Jurkat, Clone E6-1 (cell line): Measurements from ENCODE around the gene LINGO3.

Source experiments
- DNase-seq: peaks from one replicate; pipeline ENCODE4 v3.0.0-alpha.2; 2011; ENCODE audit warnings: low read depth, low spot score
- H3K4me3 ChIP-seq: 2 replicates; pipeline ENCODE4 v1.5.1; 2011; ENCODE audit warnings: mild to moderate bottlenecking, low read length, control low read depth, moderate library complexity

LINGO3 gene

DNA sequence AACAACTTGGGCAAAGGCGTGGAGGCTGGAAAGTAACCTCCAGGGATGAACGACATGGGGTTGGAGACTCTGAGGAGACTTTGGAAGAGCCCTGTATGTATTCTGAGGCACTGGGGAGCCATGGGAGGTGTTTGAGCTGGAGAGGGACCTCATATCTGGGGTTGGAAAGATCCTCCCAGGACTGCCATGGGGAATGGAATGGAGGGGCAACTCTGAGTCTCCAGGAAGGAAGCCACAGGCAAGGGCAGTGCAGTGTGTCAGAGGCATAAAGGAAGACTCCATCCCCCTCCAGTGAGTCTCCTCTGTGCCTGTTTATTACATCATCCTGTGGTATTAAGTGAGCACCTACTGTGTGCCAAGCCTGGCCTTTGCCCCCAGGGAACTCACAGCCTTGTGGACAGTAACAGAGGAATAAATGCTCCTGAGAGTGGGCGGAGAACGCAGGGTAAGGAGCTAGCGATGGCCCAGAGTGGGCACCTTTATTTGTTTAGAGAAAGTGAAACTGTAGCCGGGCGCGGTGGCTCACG, 33.7 kb downstream of the LINGO3 start:
- H3K4me3 ChIP-seq: peak overlapping the region; percentile 16
- DNase-seq: no peak

DNA sequence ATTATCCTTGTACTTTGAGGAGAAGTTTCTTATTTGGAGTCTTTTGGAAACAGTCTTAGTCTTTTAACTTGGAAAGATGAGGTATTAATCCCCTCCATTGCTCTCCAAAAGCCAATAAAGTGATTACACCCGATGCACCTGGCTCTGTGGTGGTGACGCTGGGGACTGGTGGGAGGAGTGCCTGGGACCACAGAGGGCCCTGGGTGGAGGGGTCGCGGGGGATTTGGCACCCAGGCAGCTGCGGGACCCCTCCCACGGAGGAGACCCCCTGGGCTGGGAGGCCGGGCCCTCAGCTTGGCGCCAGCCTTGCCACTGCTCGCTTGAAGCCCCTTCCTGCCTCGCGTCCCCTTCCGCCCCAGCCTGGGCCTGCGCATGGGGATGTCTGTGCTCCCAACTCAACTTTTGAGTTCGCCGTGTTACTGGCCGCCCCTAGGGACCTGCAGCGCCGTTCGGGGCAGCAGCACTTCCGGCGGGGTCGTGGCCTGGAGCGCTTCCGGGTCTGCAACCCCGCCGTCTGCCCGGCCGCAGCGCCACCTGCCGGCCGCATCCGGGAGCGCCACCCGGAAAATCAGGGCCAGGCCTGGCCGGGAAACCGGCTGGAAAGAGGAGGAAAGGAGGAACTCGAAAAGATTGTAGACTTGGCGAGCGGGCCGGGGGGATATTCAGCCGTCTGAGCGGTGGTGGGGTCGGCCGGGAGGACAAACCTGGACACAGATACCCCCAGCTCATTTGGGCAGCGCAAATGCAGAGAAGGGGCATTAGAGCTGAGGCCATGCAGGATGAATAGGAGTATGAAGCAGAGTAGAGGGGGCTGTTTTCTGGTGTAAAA, 34.4 kb downstream of the LINGO3 start:
- H3K4me3 ChIP-seq: peak overlapping the region; percentile 44
- DNase-seq: peak; percentile 89

- no peak for DNase-seq
- H3K4me3 ChIP-seq: peak overlapping the region; percentile 91
Observed at GRCh38 chr19:2271234-2272103, 36.5 kb downstream of the LINGO3 start.

DNA sequence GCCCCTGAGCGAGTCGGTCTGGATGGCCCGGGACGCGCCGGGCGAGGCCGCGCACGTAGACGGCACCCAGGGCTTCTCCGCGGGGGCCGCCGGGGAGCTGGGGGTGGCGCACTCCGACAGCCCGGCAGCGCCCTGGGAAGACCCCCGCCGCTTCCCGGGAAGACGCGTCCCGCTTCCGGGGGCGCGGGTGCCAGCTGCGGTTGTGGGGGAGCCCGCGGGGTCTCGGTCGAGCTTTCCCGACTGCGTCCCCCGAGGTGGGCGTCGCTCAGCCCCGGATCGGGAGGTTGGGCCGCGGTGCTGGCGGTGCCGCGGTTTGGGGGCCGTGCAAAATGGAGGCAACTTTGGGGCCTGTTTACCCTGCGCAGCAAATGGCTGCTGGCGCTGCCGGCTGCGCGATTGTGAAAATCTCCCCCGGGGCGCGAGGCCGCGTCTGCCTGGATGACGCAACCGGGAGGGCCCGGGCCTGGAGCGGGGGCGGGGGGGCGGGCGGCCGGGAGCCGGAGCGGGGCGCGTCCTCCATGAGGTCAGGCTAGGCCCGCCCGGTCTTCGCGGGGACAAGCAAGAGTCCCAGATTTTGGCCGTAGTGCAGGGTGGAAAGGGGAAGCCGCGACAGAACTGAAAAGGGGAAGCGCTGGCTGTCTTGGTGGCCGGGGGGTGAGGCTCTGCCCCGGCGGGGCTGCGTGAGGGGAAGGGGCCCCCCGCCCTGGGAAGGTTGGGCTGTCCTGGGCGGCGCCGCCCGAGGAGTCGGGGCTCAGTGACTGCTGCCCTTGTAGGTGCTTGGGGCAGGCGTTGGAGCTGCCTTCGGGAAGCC, 37.3 kb downstream of the LINGO3 start:
- DNase-seq: no peak
- H3K4me3 ChIP-seq: peak overlapping the region; percentile 91

DNA sequence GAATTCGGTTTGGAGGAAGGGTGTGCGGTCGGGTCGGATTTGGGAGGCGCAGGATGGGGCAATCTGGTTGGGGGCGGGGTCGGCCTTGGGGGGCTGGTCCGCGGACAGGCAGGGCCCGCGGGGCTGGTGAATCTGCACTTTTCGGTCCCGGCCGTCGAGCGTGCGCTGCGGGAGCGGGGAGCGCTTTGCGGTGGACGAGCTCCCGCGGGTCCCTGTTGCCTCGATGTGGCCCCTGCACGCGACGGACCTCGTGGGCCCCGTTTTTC, 37.9 kb downstream of the LINGO3 start:
- no peak for DNase-seq
- H3K4me3 ChIP-seq: peak overlapping the region; percentile 91

- peak; percentile 91 for DNase-seq
- H3K4me3 ChIP-seq: peak overlapping the region; percentile 91
Observed at GRCh38 chr19:2269244-2270156, 38.5 kb downstream of the LINGO3 start.

DNA sequence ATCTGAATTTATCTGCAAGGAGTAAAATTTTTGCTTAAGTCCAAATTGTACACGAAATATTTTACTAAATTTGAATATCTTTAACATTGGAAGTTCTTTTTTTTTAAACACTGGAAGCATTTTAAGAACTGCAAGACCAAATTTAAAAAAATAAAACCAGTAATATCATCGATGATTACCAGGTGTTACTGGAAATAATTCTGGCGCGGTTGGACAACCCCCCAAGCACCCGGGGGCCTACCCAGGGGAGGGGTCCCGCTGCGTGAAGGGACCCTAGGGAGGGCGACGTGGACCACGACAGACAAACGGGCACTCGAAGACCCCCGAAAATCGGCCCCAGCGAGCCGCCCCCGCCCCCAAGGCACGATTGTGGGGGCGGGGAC, 39.1 kb downstream of the LINGO3 start:
- peak overlapping the region; percentile 63 for H3K4me3 ChIP-seq
- DNase-seq: no peak

GRCh38 chr19:2268480-2268830, 39.5 kb downstream of the LINGO3 start:
- H3K4me3 ChIP-seq: peak overlapping the region; percentile 63
- no peak for DNase-seq

DNA sequence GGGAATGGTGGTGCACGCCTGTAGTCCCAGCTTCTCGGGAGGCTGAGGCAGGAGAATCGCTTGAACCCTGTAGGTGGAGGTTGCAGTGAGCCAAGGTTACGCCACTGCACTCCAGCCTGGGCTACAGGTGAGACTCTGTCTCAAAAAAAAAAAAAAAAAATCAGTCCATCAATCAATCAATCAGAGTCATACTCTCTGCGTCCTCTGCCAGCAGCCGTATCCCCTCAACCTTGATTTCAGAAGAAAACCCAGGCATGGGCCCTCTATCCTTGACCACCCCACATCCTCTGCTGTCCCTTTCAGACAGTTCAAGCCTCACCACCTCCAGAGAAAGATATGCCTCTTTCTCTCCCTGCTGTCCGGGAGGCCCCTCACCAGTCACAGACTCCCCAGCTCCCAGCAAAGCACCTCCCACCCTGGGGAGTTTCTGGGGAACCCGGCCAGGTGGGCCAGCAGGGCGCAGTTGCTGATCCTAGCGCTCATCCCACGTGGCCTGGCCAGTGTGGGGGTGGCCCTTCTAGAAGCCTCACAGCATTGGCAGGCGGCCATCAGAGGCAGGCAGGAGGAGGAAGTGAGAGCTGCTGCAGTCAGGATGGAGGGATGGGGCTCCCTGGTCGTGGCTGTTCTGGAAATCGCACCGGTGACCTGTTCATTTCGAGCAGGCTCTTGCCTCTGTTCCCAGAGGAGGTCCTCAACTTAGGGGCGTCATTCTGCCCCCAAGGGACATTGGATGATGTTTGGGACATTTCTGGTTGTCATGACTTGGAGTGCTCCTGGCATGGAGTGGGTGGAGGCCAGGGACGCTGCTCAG, 41.6 kb downstream of the LINGO3 start:
- no peak overlapping the region for H3K4me3 ChIP-seq
- DNase-seq: no peak

DNA sequence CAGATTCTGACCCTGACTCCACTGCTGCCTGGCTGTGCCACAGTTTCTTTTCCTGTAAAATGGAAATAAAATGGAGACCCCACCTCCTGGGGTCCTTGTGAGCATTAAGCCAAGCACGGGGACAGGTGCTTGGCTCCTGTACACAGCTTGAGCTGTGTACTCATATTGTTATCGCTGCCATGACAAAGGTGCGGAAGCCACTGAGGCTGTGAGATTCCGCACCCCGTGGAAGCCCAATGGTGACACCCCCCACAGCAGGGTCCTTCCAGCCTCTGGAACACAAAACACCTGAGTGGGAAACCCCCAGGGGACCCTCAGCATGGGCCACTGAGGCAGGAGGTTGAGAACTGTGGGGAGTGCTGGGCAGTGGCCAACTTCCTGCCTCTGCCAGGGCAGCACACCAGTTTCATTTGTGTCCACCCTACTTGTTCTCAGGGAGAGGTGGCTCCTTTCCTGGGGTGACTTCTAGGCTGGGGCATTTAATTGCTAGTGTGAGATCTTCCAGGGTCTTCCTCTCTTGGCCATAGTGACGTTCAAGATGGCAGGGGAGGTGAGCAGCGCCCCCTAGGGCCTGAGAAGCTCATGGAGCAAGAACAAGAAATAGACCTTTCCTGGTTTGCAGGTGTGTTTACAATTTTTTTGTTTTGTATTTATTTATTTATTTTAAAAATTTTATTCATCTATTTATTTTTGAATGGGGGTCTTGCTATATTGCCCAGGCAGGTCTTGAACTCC, 46.3 kb downstream of the LINGO3 start:
- H3K4me3 ChIP-seq: no peak overlapping the region
- DNase-seq: peak; percentile 43

DNA sequence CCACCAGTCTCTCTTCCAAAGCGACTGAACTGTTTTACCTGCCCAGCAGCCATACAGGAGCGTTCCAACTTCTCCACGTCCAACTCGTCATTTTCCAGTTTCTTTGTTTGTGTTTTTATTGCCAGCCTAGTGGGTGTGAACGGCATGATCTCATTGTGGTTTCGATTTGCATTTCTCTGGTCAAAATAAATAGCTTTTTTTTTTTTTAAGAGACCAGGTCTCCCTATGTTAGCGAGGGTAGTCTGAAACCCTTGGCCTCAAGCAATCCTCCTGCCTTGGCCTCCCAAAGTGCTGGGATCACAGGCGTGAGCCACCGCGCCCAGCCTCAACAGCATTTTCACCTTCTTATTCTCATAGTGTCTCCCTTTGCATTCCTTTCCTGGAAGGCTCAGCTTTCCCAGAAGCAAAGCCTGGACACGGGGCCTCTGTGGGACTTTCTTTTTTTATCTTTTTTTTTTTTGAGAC, 47.6 kb downstream of the LINGO3 start:
- no peak overlapping the region for H3K4me3 ChIP-seq
- DNase-seq: no peak

GRCh38 chr19:2259336-2259735, 48.6 kb downstream of the LINGO3 start:
- no peak overlapping the region for H3K4me3 ChIP-seq
- no peak for DNase-seq
